ENCODE data around the gene NEU4.

GRCh38 chr2:241811201-241811951, 2.4 kb downstream of the NEU4 start:
- TF ChIP-seq POLR2A (IDR thresholded peaks at IDR 0.05) = no peak
- no peak for TF ChIP-seq EP300 (IDR thresholded peaks at IDR 0.05; ENCODE audit: low read depth)

Measured in transverse colon (tissue), 1 donor.